ENCODE results near the gene UTP4.
A peak's percentile ranks its signal among the peaks of the same experiment; 100 is the strongest.

The UTP4 gene

GRCh38 chr16:69169607-69170352, 37.3 kb downstream of the UTP4 start:
- DNase-seq (ENCODE audit: low read depth in 2 of 3, low spot score in 1 of 3), result no peak

GRCh38 chr16:69171325-69172084, 39.1 kb downstream of the UTP4 start:
- no peak for DNase-seq (ENCODE audit: low read depth in 2 of 3, low spot score in 1 of 3)

GRCh38 chr16:69176033-69176800, 43.8 kb downstream of the UTP4 start:
- DNase-seq (ENCODE audit: low read depth in 2 of 3, low spot score in 1 of 3), result no peak

DNA sequence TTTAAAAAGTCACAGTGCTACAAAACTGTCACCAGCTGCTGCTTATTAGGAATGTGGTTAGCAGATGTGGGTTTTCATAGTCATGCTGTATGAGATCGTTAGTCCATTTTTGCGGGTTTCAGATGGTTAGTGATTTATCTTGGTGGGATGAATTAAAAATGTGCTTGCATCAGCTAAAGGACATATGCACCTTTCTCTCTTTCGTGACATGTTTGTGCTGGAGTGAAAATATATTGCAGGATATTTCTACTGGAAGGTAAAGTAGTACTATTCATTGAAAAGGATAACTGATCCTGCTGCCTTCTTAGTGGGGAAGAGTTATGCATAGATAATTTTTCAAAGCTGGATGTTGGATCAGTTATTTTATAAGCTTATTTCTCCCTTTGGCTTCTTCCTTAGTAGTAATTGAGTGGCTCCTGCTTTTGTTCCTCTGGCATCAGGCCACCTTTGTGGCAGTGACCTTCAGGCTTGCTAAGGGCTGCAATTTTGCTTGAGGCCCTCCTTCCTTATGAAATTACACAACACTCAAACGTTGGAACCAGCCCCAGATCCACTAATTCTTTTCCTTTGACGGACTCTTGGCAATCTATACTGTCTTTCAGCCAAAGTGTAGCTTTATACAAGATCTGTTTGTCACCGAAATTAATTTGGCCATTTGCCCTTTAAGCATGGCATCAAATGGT, 47.0 kb downstream of the UTP4 start:
- no peak for DNase-seq (ENCODE audit: low read depth in 2 of 3, low spot score in 1 of 3)

GRCh38 chr16:69180011-69180338, 47.5 kb downstream of the UTP4 start:
- no peak for DNase-seq (ENCODE audit: low read depth in 2 of 3, low spot score in 1 of 3)

DNA sequence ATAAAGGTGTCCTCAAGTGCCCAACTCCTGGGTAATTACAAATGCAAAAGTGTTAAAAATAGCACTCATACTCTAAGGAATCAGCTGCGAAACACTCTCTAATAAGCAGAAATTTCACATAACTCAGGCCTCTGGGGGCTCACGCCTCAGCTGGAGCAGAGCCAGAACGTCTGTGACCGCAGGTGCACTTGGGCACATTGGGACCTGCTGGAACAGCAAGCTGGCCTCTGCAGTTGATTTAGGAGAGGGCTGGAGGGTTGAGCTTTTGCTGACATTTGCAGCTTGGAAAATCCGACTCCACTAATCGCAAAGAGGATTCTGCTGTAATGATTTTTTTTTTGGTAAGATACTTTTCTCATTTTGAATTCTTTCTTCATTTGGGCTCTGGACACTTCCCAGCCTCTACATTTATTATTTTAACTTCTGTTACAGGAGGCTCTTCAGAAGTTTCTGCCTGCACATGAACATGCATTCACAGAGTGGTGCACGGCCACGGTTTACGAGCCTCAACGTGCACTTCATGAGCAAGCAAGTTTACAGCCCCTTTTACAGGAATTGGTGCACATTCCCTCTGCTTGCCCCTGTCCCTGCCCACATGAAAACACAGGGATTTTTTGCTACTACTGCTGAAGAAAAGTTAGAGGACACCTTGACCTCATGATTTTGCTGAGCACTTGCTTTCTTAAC, 50.4 kb downstream of the UTP4 start:
- DNase-seq (ENCODE audit: low read depth in 2 of 3, low spot score in 1 of 3), result no peak

- DNase-seq (ENCODE audit: low read depth in 2 of 3, low spot score in 1 of 3), result peak; percentile 65 to 82 (median 66)
Observed at GRCh38 chr16:69186642-69187445, 54.4 kb downstream of the UTP4 start, which contains the start of gene SNTB2. Gene SNTB2, plus strand, starts transcription at chr16:69187164. Its CDS starts 3 bp downstream, at chr16:69187167.

GRCh38 chr16:69187446-69188235, 55.2 kb downstream of the UTP4 start:
- DNase-seq (ENCODE audit: low read depth in 2 of 3, low spot score in 1 of 3), result peak in 1 of 3 donors; percentile 37

DNA sequence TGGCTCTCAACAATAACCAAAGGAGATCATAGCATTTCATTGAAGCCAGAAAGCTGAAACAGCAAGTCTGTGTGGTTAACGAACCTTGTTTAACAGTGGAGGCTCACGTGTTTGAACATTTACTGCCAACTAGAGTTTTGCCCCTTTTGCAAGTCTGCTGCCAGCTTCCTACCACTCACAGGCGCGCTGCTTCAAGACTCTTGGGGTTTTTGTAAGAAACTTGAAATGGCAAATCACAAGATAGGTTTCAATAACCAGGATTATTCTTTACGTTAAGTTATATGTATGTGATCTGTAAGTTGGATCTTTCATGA, 55.7 kb downstream of the UTP4 start:
- no peak for DNase-seq (ENCODE audit: low read depth in 2 of 3, low spot score in 1 of 3)

DNA sequence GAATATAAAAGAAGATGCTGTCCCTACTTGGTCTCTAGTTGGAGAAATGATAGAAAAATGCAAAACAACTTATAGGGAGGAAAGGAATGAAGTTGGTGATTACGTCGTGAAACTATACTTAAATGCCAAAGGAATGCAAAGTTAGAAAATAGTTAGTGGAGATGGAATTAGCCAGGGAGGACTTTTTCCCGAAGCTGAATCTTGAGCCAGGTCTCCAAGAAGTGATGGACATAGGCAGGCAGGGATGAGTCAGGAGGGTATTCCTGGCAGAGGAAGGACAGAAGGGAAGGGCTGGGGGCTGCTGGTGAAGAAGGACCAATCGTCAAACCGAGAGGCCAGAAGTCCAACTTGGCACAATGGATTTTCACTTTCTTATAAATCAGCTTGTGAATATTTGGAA, 56.3 kb downstream of the UTP4 start:
- DNase-seq (ENCODE audit: low read depth in 2 of 3, low spot score in 1 of 3), result no peak

DNA sequence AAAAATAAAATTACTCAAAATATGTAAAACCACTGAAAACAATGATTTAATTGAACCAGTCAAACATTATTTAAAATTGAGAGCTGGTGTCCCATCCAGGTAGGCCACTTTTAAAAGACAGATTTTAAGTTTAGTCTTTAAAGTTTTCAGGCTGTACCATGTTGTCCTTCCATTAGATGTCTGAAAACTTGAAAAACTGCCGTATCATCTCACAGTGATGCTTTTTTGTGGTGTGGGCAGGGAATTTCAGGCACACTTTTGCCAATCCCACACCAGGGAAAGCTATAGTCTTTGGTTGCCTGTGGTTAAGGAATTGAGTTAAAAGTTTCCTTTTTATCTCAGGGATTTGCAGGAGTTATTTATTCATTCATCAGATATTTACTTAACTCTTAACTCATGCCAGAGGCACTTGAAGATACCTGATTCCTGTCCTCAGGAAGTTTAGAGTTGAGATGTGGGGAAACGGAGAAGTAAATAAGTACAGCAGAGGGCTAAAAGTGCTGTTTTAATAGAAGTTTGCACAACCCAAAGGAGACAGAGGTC, 57.7 kb downstream of the UTP4 start:
- DNase-seq (ENCODE audit: low read depth in 2 of 3, low spot score in 1 of 3), result no peak

DNA sequence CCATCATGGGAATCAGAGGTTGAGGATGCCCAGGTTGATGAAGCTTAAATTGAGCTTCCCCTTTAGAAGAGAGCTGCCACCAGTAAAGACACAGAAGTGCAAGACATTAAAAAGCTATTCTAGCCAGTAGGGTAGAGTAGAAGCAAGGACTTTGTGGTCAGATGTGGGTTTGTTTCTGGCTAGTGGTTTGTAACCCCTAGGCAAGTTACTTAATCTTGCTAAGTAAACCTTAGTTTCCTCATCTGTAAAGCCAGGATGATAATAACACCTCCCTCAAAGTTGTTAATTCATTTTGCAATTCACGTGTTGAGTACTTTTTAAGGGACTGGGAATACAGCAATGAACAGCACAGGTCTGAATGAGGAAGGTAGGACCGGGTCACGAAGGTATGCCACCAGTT, 58.1 kb downstream of the UTP4 start:
- no peak for DNase-seq (ENCODE audit: low read depth in 2 of 3, low spot score in 1 of 3)

GRCh38 chr16:69191136-69191535, 58.7 kb downstream of the UTP4 start:
- DNase-seq (ENCODE audit: low read depth in 2 of 3, low spot score in 1 of 3), result no peak

- no peak for DNase-seq (ENCODE audit: low read depth in 2 of 3, low spot score in 1 of 3)
Observed at GRCh38 chr16:69193855-69194254, 61.4 kb downstream of the UTP4 start.

DNA sequence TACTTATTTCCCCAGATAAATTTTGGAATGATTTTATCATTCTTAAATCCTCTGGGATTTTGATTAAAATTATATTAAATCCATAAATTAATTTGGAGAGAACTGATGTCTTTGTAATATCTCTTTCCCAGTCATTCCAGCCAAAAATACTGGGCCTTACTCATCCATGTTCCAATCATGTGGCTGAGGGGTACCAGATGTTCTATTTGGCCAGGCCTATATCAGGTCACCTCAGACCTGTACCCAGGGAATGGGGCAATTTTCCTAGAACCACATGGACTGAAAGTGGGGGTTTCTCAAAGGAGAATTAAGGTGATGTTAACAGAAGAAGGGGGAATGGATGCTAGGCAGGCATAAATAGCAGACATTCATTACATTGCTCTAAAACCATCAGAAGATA, 62.0 kb downstream of the UTP4 start:
- no peak for DNase-seq (ENCODE audit: low read depth in 2 of 3, low spot score in 1 of 3)

DNA sequence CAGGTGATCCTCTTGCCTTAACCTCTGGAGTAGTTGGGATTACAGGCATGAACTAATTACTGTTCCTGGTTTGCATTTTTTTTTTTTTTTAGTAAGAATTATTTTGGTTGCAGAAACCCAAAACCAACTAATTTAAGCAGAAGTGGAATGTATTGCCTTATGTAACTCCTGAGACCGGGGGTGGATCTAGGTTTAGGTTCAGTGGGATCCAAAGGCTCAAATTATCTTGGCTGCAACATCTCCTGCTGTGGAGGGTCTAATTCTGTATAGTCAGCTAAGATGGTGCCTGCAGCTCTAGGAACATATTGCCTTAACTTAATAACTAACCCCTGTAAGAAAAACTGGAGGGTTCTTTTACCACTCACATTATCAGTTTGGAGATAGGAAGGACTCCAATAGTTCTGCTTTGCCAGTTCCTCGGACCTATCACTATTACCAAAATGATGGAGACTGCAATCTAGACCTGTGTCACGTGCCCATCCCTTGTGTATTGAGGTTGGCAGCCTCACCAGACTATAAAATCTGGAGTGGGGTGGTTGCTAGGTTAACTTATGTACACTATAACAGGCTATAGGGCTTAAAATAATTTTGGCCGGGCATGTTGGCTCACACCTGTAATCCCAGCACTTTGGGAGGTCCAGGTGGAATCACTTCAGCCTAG, 63.0 kb downstream of the UTP4 start:
- no peak for DNase-seq (ENCODE audit: low read depth in 2 of 3, low spot score in 1 of 3)

DNA sequence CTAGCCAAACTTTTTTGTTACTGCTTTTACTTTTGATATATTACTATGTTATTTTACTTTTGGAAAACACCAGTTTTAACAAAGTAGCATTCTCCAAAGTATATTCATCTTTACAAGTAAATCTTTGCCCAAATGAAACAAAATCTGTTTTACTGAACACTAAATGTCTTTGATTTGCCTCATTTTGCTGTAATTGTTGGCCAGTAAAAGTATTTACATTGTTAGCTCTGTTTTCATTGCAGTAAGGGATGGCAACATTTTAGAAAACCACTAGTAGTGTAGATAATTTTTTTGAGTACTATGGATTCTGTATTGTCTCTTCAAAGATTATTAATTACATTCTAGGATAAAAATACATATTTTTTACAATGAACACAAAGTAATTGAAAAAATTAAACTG, 65.1 kb downstream of the UTP4 start:
- no peak for DNase-seq (ENCODE audit: low read depth in 2 of 3, low spot score in 1 of 3)

DNA sequence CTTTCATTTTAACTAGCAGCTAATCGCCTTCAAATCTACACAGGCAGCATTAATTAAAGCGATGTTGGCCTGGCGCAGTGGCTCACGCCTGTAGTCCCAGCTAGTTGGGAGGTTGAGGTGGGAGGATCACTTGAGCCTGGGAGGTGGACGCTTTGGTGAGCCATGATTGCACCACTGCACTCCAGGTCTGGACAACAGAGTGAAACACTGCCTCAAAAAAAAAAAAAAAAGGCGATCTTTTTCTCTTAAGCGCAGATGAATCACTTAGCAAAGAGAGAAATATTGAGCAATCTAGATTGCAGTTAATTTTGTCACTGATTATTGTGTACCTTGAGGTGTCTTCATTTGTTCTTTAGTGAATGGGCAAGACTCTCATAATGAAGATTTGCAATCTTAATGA, 66.9 kb downstream of the UTP4 start:
- no peak for DNase-seq (ENCODE audit: low read depth in 2 of 3, low spot score in 1 of 3)

- DNase-seq (ENCODE audit: low read depth in 2 of 3, low spot score in 1 of 3), result no peak
Observed at GRCh38 chr16:69201291-69201690, 68.8 kb downstream of the UTP4 start.
